GM18502 (cell line): ENCODE data around the gene JAZF1.

Experiments used
- ATAC-seq: cut with Tn5 transposase; IDR thresholded peaks from one replicate; pipeline ENCODE4 v1.9.1; 2021; ENCODE audit warnings: mild to moderate bottlenecking; ENCODE audit not compliant: unreplicated experiment, poor library complexity

Gene JAZF1

DNA sequence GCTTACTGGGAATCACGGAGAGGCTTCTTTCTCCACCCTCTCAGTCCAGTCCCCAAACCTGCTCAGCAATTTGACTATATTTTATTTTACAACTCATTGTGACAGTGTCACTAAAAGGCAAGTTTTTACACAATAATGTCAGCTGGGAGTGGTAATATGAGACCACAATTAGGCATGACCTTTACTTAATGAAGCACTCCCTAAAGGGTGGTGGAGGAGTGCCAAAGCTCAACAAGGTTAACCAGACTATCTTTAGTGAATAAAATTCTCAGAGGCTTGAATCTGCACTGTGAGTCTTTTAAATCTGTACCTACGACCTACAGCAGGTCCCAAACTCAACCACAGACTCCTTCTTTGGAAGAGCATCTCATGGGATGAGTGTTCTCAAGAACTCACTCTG, 225.0 kb downstream of the JAZF1 start:
- no peak for ATAC-seq

DNA sequence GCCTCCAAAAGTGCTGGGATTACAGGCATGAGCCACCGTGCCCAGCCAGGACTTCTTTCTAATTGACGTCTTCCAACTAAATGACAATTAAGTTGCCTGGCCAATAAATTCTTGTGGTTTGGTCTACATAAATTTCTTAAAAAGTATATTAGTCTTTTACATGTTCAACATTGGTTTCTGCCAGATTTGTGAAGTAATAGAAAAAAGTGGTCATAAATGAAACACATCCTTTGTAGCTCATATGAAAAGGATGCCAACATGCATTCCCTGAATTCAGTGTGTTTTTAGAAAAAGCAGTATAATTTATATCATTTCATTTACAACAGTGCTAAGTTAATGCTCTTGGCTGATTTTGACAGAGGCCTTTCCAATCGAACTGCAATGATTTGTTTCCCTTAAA, 225.6 kb downstream of the JAZF1 start:
- no peak for ATAC-seq

DNA sequence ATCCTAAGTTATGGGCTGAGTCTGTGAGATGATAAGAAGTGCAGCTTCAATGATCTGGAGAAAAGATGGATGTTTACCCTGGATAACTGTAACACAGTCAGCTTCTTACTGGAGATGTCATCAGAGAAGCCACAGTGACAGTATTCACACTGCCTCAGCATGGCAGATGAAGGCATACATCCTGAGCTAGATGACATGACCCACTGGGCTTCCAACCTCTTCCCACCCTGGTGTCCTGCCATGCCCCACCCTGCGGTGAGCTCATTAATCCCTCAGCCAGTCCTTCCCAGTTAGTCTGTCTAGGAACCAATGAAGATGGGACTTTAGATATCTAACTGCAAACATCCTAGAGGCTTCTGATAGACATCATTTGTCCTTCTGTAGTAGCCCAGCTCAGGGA, 226.8 kb downstream of the JAZF1 start:
- no peak for ATAC-seq

DNA sequence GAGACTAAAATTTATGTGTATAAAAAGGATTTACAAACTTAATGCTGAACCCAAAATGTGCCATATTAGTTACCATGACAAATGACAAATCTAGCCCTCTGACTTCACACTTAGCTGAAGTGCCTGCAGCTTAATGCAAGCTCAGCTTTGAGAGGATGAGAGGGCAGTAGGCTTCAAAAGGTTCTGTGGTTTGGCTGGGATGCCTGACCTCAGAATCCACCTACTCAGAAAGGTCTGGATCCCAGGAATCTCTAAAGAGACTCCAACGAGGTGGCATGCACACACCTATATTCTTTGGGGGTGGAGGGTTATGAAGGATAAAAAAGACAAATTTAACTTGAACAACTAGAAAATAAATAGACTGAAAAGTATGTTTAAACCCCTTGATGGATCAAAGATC, 227.2 kb downstream of the JAZF1 start:
- no peak for ATAC-seq

DNA sequence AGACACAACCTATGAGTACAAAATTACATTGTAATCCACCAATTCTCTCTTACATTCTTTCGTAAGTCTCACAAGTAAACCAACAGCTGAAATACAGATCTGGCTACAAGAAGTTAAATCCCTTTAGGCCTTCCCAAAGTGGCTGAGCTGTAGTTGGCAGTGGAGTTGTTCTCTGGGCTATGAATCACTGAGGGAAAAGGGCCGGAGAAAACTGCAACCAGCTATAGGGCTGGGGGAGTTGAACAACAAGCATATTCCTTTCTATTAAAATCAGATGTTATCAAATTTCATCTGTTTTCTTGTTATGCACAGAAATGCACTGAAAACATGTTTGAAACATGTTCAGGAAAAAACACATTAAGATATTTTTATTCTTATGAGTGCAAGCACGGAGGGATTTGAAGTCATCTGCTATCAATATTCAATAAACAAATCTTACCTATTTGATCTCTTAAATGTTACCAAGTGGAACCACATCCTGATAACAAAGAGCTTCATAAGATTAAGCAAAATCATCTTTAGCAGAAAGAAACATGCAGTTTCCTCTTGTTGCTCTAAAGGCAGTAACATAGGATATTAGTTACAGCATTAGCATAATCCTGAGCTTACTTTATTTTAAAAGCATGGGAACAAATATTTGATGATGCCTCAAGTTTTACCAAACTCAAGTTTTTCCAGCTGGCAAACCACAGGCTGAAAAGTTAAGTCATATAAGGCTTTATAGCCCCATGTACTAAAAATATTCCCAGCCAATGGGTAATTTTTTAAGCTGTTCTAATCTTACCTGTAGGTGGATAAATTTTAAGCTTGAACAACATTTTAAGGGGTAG, 227.9 kb downstream of the JAZF1 start:
- no peak for ATAC-seq

DNA sequence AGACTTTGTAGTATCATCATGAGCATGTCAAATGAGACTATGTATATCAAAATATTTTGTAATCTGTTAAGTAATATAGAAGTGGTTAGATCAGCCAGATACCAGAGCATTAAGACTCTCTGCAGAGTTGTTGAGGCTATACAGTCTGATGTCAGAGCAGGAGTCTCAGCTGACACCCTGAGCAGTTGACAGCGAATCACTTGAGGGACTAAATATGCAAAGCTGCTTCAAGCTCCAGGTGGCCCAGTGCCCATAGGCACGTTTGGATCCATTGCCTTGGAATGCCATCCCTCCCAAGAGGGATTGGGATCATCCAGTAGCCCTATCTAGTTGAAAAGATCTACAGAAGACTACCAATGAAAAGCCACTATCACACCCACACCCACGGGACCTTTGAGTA, 230.5 kb downstream of the JAZF1 start:
- ATAC-seq = no peak

DNA sequence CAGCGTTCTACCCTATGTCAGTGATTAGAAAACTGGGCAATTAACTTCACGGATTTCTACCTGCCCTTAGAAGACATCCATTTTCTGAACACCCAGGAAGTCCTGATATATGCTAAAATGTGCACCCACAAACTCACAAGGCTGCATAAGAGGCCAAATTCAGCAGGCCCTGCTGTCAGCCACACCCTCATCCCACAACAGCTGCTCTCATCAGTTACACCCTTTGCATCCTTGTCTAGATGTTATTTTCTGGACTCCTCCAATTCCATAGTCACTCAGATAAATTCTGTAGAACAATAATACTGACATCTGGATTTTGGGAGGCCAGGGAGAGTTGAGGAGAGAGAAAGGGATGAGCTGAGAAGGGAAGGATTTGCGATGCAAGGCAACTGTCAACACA, 231.7 kb downstream of the JAZF1 start:
- no peak for ATAC-seq

DNA sequence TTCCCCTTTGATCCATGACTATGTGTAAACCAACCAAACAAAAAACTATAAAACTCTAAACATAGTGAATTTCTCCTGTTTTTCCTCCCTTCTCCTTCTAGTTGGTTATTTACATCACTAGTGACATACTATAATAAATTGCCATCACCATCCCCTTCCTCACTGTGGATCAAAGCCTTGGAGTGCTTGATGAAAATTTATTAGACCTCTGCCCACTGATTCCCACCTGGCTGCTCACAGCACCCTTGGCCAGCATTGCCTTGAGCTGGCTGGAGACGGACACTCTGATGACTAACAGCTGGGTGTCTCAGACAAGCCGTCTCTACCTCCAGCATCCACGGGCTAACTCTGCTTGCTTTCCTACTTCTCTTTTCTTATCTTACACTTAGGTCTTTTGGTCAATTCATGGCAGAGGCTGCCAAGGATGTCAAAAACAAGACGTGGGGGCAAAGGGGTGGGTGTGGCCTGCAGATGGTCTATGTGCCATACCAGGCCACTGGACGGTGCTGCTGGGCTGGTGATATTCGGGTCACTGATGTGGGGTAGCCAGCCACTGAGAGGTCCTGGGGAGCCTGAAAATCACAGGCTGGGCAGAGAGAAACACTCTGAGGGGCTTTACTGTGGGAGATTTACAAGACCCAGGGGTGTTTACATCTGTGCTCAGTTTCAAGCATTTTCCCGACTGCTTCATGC, 232.9 kb downstream of the JAZF1 start:
- ATAC-seq = no peak

DNA sequence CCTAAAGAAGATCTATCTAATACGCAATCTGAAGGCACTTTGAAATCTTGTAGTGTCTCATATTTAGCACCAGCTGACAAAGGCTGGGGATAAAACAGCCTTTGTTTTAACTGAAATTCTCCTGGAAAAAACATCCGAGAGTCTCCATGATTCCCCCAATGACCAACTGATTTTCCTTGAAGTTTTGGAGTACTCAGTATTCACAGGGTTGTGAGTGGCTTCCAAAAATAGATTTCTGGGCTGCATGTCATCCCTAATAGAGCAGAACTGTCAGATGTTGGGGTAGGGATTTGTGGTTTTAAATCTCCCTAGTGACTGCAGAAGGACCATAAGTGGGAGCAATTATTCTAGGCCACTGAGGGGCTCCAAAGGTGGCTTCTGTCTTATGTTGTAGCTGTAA, 234.2 kb downstream of the JAZF1 start:
- no peak for ATAC-seq

DNA sequence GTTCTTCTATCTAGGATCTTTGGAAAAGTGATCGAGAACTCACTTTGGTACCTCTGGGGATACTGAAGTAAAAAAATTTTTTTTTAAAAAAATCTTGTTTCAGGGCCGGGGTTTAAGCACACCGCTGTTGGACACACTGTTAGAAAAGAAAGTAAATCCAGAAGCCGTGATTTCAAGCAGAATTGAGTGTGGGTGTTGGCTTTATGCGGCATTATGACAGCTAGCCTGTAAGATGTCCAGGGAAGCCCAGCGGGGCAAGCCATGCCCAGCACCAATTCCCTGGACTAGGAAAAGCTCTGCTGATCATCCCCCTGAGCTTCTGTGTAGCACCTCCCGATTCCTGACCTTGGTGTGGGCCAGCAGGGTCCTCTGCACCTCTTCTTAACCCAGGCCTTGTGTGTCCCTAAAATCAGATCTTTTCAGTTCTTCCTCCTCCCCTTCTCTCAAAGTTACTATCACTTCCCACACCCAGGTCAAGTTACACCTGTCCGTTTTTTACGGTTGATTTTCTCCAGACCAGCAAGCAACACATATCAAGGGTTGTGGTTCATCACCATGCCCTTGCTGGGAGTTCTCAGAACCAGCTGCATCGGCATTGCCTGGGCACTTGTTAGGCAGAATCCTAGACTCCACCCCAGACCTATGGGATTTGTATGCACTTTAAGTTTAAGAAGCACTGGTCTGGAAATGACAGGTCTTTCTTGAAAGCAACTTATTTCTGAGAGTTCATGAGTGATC, 235.4 kb downstream of the JAZF1 start:
- ATAC-seq = no peak

DNA sequence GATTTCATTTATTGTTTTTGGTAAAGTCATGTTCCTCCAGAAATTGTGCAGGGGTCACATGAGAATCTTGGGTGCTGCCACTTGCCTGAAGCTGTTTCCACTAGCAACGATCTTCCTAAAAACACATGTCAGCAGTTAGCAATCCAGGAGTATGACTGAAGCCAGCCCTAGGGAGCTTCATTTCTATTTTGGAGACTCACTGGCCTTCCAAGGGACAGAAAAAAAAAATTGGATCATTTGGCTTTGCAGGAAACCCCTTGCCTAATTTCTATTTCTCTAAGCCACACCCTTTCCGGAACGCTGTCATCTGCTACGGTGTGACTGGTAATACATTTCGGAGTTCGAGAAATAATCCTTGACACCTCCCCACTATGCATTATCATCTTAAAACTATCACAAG, 236.0 kb downstream of the JAZF1 start:
- no peak for ATAC-seq

DNA sequence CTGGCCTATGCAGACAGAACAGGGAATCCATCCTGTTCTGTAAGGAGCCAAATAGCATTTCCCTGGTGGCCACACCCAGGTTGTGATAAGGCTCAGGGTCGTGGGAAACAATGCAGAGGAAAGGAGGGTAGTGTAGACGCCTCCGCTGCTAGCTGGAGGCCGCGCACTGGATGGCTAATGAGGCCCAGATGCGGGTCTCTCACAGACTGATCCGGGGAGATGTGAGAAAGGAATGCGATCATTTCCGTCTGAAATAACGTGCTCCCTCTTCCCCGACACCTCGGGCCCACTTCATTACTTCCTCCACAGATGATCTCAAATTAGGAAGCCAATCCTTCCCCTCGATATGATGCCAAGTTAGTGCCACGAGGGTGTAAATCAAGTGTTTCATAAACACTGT, 237.4 kb downstream of the JAZF1 start:
- ATAC-seq = no peak

DNA sequence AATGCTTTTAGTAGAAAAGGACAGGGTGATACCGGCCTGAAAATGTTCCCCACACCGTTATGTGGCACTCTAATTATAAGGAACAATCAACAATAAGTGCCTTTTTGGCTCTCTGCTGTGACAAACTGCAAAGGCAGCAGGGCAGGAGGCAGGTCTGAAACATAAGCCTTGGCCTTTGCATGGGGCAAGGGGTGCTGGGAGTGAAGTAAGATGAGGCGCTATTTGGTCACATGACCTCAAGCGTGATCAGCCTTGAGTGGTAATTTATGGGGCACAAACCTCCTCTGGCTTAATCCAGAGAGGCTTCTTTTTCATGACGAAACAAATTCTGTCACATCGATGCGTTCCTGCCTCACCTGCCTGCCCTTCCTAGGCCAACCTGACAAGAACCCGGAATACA, 237.9 kb downstream of the JAZF1 start:
- ATAC-seq = no peak

DNA sequence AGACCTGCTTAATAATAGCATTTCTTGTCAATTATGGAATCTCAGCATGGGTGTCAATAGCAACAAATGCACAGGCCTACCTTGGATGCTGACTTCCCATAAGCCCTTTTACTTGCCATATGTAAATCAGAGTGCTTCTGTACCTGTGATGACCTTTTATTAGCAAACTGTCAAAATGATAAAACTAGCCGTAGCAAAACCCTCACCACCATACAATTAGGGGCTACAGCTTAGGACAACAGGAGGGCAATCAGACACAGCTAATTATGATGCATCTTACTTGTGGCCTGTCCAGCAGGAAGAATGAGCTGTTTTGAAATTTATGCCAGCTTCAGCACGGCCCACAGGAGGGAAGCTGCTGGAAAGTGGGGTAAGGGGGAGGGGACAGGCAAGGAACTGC, 239.1 kb downstream of the JAZF1 start:
- no peak for ATAC-seq

DNA sequence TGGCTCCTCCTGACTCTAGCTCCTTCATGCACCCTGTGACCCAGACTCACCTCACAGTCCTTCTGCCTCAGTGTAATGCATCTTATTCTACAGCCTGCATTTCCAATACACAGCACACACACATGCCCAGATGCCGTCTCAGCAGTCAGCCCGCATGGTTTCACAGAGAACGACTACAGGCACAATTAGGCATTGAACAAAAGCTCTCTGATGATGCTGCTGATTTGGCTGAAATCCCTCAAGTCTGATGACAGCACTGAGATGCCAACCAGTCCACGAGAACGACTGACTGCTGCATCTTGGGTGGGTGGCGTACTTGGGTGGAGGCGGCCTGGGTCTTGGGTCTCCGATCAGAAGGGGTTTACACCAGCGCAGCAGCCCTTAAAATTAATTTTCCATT, 240.3 kb downstream of the JAZF1 start:
- ATAC-seq = no peak

DNA sequence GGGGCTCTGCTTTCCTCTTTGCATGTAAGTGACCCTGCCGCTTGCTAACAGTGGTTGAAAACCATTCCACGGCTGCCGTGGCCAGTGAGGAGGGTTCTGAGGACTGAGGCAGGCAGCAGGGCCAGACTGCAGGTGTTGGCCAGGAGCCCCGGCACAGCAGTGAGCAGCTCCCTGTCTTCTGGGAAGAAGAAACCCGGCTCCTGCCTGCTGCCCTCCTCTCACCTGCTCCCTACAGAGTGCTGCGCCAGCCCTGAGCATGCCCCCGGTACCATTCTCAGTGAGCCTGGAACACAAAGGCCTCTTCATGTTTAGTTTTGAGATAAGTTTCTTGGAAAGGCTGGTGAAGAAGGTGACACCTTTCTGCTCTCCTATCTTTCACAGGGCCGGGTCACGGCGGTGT, 240.7 kb downstream of the JAZF1 start:
- no peak for ATAC-seq

DNA sequence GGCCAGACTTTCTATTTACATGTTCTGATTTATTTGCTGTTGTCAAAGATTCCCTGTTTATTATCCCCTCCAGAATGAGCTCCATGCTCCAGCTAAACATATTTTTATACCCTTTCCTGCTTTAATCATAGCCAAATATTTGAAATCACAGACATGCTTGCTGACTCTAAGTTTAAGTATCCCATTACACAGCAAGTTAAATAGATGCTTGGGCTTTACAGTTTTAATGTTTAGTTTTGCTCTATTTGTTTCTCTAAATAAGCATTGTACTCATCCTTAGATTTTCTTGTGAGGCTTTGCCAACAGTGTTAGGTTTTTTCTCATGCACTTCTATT, 243.9 kb downstream of the JAZF1 start:
- ATAC-seq = no peak

DNA sequence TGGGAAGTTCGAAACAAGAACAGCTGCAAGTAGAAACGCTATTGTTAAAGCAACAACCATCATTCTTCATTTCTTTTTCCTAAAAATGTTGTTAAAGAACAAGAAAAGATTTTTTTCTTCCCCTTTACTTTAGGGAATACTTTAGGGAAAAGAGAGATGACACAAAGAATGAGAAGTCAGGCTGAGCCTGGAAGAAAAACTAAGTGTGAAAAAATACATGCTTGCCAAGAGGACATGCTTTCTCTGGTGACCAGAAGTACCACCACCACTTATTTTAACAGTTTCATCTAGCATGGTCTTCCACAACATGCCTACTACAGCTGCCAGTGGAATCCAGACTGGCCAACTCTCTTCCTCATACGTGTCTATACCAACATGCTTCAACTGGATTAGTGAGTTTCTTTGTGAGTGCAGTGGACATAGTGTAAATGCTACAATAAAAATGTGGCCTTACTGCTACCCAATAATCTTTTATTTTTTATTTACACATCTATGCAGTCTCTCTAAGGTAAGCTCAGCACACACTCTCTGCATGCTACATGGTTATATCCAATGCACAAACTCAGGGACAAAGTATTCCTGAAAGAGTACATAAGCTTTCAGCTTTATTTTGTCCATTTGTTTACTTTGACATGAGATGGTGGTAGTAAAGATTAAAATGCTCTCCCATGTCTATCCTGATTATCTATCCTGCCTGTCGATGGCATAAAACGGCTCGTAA, 244.4 kb downstream of the JAZF1 start:
- no peak for ATAC-seq

DNA sequence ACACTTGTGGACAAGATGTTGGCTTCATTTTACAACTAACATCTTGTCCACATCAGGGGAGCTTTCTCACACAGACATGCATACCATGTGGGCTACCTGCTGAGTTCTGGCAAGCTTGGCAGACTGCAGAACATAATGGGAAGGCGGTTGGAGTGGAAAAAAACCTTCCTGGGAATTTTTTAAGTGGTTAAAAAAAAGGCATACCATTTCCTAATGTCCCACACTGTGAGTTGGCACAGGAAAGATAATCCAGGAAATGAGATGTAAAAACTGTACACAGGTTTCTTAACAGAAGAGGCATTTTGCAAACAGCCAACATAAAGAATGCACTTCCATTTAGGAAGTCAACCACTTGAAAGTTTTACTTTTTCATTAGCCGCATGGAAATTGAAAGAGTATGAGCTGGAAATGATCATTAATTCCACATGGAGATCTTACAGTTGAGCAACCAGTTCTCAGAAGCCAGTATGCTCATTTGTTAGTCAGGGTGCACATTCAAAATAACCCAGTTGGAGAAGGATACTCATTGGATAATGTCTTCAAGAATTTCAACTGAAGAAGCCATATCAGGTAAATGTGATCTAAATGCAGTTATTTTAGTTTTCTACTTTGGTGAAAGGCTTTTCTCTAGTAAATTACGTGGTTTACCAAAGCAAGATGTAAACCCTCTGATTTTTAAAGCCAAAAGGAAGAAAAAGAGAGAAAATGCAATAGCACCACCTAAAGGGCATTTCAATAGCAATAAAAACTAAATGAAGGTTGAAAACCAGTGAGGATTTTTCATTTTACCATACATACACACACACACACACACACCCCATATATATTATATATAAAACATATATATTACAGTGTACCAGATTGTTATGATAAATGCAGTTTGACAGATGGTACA, 246.7 kb downstream of the JAZF1 start:
- no peak for ATAC-seq

DNA sequence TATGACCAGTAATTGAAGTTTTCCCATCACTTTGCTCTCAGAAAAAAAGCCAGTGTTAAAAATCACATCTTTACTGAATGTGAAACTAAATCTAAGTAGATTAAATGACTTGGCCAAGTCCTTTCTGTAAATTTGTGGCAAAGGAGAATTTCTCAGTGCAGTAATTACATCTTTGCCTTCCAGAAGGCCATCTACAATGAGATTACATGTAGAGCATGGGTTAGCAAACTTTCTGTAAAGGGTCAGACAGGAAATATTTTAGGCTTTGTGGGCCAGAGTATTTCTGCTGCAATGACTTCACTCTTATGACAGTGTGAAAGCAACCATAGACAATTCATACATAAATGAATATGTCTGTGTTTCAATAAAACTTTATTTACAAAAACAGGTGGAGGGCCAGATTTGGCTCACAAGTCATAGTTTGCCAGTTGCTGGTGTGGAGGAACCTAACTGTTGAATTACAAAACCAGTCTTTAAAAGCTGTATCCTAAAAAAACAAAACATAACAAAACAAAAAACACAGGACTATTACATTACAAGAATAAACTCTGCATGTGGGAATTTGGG, 249.6 kb downstream of the JAZF1 start:
- no peak for ATAC-seq
